Heart left ventricle (tissue), 16 donors: ENCODE data around the gene TTC23L. TPM values are rescaled to one million over a fixed set of nuclear protein-coding genes. Genes with fewer than 3 reads are reported as not detected.

ENCODE experiments used
- ATAC-seq, 4 donors: fragments of 200-7000 bp; cut with Tn5 transposase; one replicate each; pipeline ENCODE4 v1.9.1; 2020 to 2022; ENCODE audit warnings: moderate library complexity in 4 of 4, mild to moderate bottlenecking in 3 of 4, moderate number of reproducible peaks in 1 of 4
- DNase-seq, 5 donors: peaks; one replicate each; pipeline ENCODE4 v3.0.0-alpha.2; 2020
- H3K27ac ChIP-seq, 12 donors: fragments of 200-600 bp; sonication (generic) in 4 of 12; one replicate each; pipeline versions ENCODE4 v1.5.0 to v1.8.0; 2016 to 2022; ENCODE audit warnings: mild to moderate bottlenecking in 2 of 12
- H3K27me3 ChIP-seq, 9 donors: fragments of 200-600 bp; sonication (generic) in 2 of 9; one replicate each; pipeline versions ENCODE4 v1.5.1 to v1.8.0; 2016 to 2022; ENCODE audit warnings: mild to moderate bottlenecking in 3 of 9
- H3K36me3 ChIP-seq, 9 donors: fragments of 200-600 bp; sonication (generic) in 2 of 9; one replicate each; pipeline versions ENCODE4 v1.5.0 to v1.8.0; 2018 to 2022; ENCODE audit warnings: mild to moderate bottlenecking in 2 of 9
- H3K4me1 ChIP-seq, 12 donors: fragments of 200-600 bp; sonication (generic) in 4 of 12; one replicate each; pipeline versions ENCODE4 v1.5.0 to v1.8.0; 2016 to 2022; ENCODE audit warnings: mild to moderate bottlenecking in 3 of 12
- H3K4me3 ChIP-seq, 12 donors: fragments of 200-600 bp; sonication (generic) in 4 of 12; one replicate each; pipeline versions ENCODE4 v1.5.0 to v1.8.0; 2017 to 2022; ENCODE audit warnings: mild to moderate bottlenecking in 9 of 12, moderate library complexity in 4 of 12
- H3K9me3 ChIP-seq, 12 donors: fragments of 200-600 bp; sonication (generic) in 4 of 12; one replicate each; pipeline versions ENCODE4 v1.5.0 to v1.8.0; 2016 to 2022; ENCODE audit warnings: mild to moderate bottlenecking in 1 of 12
- CTCF ChIP-seq, 12 donors: fragments of 200-600 bp; sonication (generic) in 4 of 12; IDR thresholded peaks; one replicate each; pipeline versions ENCODE4 v1.5.0 to v1.8.0; 2018 to 2022; ENCODE audit warnings: antibody characterized with exemption in 12 of 12, mild to moderate bottlenecking in 5 of 12
- POLR2A ChIP-seq, 2 donors: fragments of 450-650 bp; IDR thresholded peaks; one replicate each; pipeline ENCODE4 v1.6.1; 2017; ENCODE audit warnings: antibody characterized with exemption in 2 of 2, mild to moderate bottlenecking in 2 of 2, moderate library complexity in 2 of 2
- WGBS, 4 donors: extraction: QIAGEN DNeasy Blood & Tissue Kit in 2 of 4; methylation state at CpG; one replicate each; pipeline versions ENCODE4 v1.1.5 to v1.1.7; 2013 to 2018; 5-methylcytosine and 5-hydroxymethylcytosine counted together
- intact Hi-C, 10 donors: fragments of 100-400 bp; cut with DNase I; formaldehyde crosslinking; loops; one replicate each; pipeline versions ENCODE4 v1.11.1 to v1.14.2; 2022
- polyA plus RNA-seq, 2 donors: library from polyadenylated mRNA; stranded (reverse); fragments of 200-250 nt; gene quantifications; one replicate each; pipeline ENCODE4 v1.2.3, GENCODE V29; 2013
- total RNA-seq, 9 donors: library from RNA; depleted of rRNA in 2 of 9; stranded (reverse); fragments of >200 nt in 2 of 9; fragmentation: NEBNext Ultra II Directional in 3 of 9; extraction: Animal tissue kit (Norgen Biotek cat#: 25700) in 3 of 9; gene quantifications; one replicate each; pipeline versions ENCODE4 v1.1.0 to v1.2.4, GENCODE V29; 2016 to 2023
- donor health status: ischemic (EF 13 %, LVEDD 7.1; RV severe dilation, severe dysfunction).
- donor health status: healthy with polysubstance abuse.
- donor health status: DM: no; HTN: yes; CAD: no.
- donor health status: DM: no; HTN: no; CAD: no.
- donor health status: ischemic (EF 25% LVEDD 6.9; RV normal size, moderate dysfunction).
- donor health status: ischemic (EF 25% LVEDD 5.7; RV mildly dilated, moderate dysfunction).
- donor health status: healthy.
- donor health status: DM: yes; HTN: yes; CAD: no.
- donor health status: ischemic (EF 35%, LVEDD 5.7; RV mildly dilated, moderate dysfunction).
- donor health status: nonischemic (EF 11% LVEDD 7.7; RV severe dilation, severe dysfunction).
- donor health status: DM: yes; HTN: yes; CAD: no.
- donor health status: PGD.
- donor health status: ischemic (EF 29% LVEDD 5.4; RV normal size, mild dysfunction).
- donor health status: nonischemic (EF 23%, LVEDD 6.1; RV moderate dilation, normal function).

TTC23L gene
- total and polyA plus RNA-seq, 11 donors: 0.06 to 0.69 TPM; not detected in 9

- H3K27ac ChIP-seq: peak overlapping the region in 1 of 12 donors; percentile 67
- no peak for DNase-seq
- intact Hi-C loops: loop anchor here in 3 of 10 donors (2.0 to 10.0 kb wide), 3 partner anchors 13 to 1486 kb away; partner anchors contain the start of genes TARS1 (in 2 of the 3), BRIX1 (in 1 of the 3) and RAD1 (in 1 of the 3)
- no peaks in the 10 kb centered on the region for H3K9me3 ChIP-seq
- peaks cover 0 to 33% (median 18%) of the 10 kb centered on the region in 12 donors for H3K4me1 ChIP-seq
- peak overlapping the region in 1 of 12 donors; percentile 85 for H3K4me3 ChIP-seq
- H3K27me3 ChIP-seq: no peaks in the 10 kb centered on the region
- TF ChIP-seq POLR2A (IDR thresholded peaks at IDR 0.05) (no peak), CTCF (IDR thresholded peaks at IDR 0.05) (no peak)
- H3K36me3 ChIP-seq: peaks cover 0 to 43% (median 39%) of the 10 kb centered on the region in 9 donors
- WGBS, 4 donors: 92 to 93% (median 93%) methylated on average over 5 of the region's 5 CpGs
- ATAC-seq: no peak
Observed at GRCh38 chr5:34928267-34928666, 89.3 kb downstream of the TTC23L start.

- H3K36me3 ChIP-seq: peaks cover 0 to 41% (median 30%) of the 10 kb centered on the region in 9 donors
- no peaks in the 10 kb centered on the region for H3K27me3 ChIP-seq
- peak within 1 kb of the TSS; percentile 61 to 97 (median 92) for H3K27ac ChIP-seq
- H3K4me3 ChIP-seq: peak within 1 kb of the TSS; percentile 56 to 95 (median 86)
- peaks cover 0 to 26% (median 18%) of the 10 kb centered on the region in 12 donors for H3K4me1 ChIP-seq
- no peaks in the 10 kb centered on the region for H3K9me3 ChIP-seq
- TF ChIP-seq POLR2A (IDR thresholded peaks at IDR 0.05) (peak in 1 of 2 donors; percentile 45), CTCF (IDR thresholded peaks at IDR 0.05) (no peak)
- ATAC-seq (peak; percentile 96 to 99 (median 98)), DNase-seq (peak; percentile 98 to 99 (median 99))
- 0 to 1% (median 1%) methylated on average over 38 to 63 of the region's 63 CpGs for WGBS, 4 donors
- intact Hi-C loops: loop anchor here in 3 of 10 donors (1.0 to 10.0 kb wide), 4 partner anchors 14 to 1487 kb away; partner anchors contain the start of genes BRIX1 (in 2 of the 3), RAD1 (in 2 of the 3) and TARS1 (in 2 of the 3)
Observed at GRCh38 chr5:34929134-34929719, 90.3 kb downstream of the TTC23L start, which contains the start of gene DNAJC21. TSS of gene DNAJC21 (plus strand) at chr5:34929559. CDS start at chr5:34929820, 261 bp downstream.

DNA sequence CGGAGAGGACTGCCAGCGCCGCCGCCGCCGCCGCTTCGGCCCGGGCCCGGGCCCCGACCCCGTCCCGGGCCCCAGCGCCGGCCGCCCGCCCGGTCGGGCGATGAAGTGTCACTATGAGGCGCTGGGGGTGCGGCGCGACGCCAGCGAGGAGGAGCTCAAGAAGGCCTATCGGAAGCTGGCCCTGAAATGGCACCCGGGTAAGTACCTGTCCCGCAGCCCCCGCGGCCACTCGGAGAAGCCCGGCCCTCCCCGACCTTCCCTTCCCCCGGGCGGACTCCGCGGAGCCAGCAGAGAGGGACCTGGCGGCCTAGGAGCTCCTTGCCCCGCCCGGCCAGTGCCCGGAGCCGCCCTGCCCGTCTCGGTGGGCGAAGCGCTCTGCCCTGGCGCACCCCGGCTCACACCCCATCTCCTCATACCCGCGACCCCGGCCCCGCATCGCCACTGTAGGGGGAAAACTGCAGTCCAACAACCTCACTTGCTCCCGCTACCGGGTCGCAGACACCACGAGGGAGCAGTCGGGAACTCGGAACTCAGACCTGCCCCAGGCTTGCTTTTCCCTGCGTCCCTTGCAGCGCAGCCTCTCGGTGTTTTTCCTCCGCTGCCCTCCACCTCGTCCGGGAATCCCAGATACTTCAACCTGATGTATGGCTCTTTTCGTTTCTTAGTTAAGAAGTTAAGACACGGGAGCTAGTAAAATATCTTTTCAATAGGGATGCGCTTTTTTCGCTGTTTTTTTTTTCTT is 90.9 kb downstream of the TTC23L start:
- 0 to 2% (median 1%) methylated on average over 26 to 70 of the region's 70 CpGs for WGBS, 4 donors
- intact Hi-C loops: loop anchor here in 3 of 10 donors (1.0 to 10.0 kb wide), 4 partner anchors 15 to 1488 kb away; partner anchors contain the start of genes TARS1 (in 3 of the 3), BRIX1 (in 2 of the 3) and RAD1 (in 2 of the 3)
- TF ChIP-seq POLR2A (IDR thresholded peaks at IDR 0.05): peak in 1 of 2 donors; percentile 75
- TF ChIP-seq CTCF (IDR thresholded peaks at IDR 0.05): no peak

More for the DNA sequence above, 90.9 kb downstream of the TTC23L start:
- peaks cover 0 to 26% (median 18%) of the 10 kb centered on the region in 12 donors for H3K4me1 ChIP-seq
- DNase-seq: peak; percentile 88 to 95 (median 93)
- H3K4me3 ChIP-seq: peak overlapping the region; percentile 56 to 95 (median 86)
- H3K27me3 ChIP-seq: no peaks in the 10 kb centered on the region
- H3K36me3 ChIP-seq: peaks cover 0 to 38% (median 24%) of the 10 kb centered on the region in 9 donors
- peak overlapping the region; percentile 61 to 97 (median 92) for H3K27ac ChIP-seq
- H3K9me3 ChIP-seq: no peaks in the 10 kb centered on the region
- peak; percentile 58 to 84 (median 77) for ATAC-seq
